ENCODE measurements around the gene GATD1.

Gene GATD1

DNA sequence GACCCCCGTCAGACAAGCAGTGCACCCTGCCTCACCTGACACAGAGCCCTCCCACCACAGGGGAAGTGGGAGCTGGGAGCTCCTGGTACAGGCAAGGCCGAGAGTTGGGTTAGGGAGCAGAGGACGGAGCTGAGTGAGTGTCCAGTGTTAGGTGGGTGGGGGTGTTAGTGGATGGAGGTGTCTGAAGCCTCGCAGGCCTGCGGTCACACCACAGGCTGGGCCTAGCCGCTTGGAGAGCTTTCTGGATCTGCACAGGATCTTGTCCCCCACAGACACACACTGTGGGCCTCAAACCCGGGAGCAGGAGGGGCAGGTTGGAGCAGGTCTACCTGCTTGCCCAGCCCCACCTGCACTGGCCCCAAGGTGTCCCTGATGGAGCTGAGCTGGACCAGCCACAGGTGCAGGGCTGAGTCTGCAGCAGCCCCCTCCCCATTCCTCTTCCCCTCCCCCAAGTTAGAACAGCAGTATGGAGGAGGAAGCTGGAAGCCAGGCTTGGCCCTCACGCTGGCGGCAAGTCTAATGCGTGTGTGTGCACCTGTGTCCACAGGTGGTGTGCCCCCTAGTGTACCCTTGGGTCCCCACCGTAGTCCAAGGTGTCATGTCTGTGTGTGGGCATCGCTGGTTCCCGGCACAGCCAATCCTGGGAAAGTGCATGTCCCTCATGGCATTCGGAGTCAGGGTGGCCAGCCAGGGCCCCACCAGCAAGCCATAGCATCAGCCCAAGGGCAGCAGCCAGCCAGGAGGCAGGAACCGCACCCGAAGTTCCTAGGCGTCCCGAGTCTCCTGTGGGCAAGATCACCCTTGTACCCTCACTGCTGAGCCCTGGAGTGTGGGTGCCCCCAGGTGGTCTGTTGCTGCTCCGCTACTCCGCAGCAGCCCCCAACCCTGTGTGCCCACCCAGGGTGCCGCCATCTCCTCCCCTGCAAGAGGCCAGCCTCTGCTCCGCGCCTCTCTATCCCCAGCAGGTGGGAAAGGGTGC lies 2.0 kb upstream of the GATD1 start:
- Histone ChIP-seq H3K9me3 (ENCODE audit: insufficient read depth, low read length) (no peaks in the 10 kb centered on the region), H2AFZ (ENCODE audit: low read depth, low read length) (no peak overlapping the region), H3K27me3 (ENCODE audit: low read depth, low read length) (no peaks in the 10 kb centered on the region), H3K27ac (ENCODE audit: low read length) (no peak overlapping the region), H3K79me2 (ENCODE audit: low read length) (peaks cover 42% of the 10 kb centered on the region), H3K4me3 (ENCODE audit: low read length) (no peak overlapping the region), H3K9ac (ENCODE audit: low read length) (no peak overlapping the region), H3K4me2 (ENCODE audit: low read length) (no peak overlapping the region), H4K20me1 (ENCODE audit: insufficient read depth, low read length) (peaks cover 17% of the 10 kb centered on the region), H3K36me3 (replicated peaks; ENCODE audit: low read depth, low read length) (peaks cover 6% of the 10 kb centered on the region), H3K4me1 (ENCODE audit: low read length) (peaks cover 13% of the 10 kb centered on the region)
- TF ChIP-seq EZH2phosphoT487 (IDR thresholded peaks at IDR 0.05; ENCODE audit: low read depth): no peak
- TF ChIP-seq, protein P1, sequence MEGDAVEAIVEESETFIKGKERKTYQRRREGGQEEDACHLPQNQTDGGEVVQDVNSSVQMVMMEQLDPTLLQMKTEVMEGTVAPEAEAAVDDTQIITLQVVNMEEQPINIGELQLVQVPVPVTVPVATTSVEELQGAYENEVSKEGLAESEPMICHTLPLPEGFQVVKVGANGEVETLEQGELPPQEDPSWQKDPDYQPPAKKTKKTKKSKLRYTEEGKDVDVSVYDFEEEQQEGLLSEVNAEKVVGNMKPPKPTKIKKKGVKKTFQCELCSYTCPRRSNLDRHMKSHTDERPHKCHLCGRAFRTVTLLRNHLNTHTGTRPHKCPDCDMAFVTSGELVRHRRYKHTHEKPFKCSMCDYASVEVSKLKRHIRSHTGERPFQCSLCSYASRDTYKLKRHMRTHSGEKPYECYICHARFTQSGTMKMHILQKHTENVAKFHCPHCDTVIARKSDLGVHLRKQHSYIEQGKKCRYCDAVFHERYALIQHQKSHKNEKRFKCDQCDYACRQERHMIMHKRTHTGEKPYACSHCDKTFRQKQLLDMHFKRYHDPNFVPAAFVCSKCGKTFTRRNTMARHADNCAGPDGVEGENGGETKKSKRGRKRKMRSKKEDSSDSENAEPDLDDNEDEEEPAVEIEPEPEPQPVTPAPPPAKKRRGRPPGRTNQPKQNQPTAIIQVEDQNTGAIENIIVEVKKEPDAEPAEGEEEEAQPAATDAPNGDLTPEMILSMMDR (IDR thresholded peaks at IDR 0.05; ENCODE audit: low read depth, low read length): peak; percentile 12; the same call in 1 of the 2 replicates

DNA sequence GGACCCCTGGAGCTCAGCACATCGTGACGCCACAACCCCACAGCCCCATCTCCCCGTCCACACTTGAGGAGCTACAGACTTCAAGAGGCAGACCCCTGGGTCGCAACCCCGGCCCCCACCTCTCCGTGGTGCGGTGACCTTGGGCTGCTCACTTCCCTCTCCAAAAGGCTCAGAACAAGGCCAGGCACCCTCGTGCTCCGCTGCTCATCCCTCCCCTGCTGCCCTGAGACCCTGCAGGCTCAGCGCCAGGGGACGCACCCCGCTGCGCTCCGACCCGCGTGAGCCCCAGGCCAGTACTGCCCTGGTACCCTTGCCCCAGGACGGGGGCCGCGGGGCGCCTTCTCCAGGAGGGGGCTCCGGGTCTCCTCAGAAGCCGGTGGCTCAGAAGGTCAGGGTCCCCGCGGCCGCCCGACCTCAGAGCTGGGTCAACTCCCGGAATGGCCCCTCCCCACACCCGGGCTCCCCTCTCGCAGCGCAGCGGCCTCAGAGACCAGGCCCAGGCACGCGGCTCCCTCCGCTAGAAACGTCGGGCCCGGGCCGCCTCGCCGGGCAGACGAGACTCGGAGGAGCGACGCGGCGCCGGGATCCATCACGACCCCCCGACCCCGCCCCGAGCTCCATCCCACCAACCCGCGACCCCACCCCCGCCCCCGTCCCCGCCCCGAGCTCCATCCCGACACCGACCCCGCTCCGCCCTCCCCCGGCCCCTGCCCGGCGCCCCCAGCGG lies 563 bp downstream of the GATD1 start:
- peak overlapping the region; percentile 47 for H3K27ac ChIP-seq (ENCODE audit: low read length)
- H2AFZ ChIP-seq (ENCODE audit: low read depth, low read length): no peak overlapping the region
- peak overlapping the region; percentile 97 for H3K4me2 ChIP-seq (ENCODE audit: low read length)
- no peak for TF ChIP-seq EZH2phosphoT487 (IDR thresholded peaks at IDR 0.05; ENCODE audit: low read depth)
- TF ChIP-seq, protein P1 (IDR thresholded peaks at IDR 0.05; ENCODE audit: low read depth, low read length): no peak
- no peaks in the 10 kb centered on the region for H3K27me3 ChIP-seq (ENCODE audit: low read depth, low read length)
- peaks cover 31% of the 10 kb centered on the region for H4K20me1 ChIP-seq (ENCODE audit: insufficient read depth, low read length)
- H3K36me3 ChIP-seq (replicated peaks; ENCODE audit: low read depth, low read length): peaks cover 13% of the 10 kb centered on the region
- no peaks in the 10 kb centered on the region for H3K9me3 ChIP-seq (ENCODE audit: insufficient read depth, low read length)
- peak overlapping the region; percentile 83 for H3K9ac ChIP-seq (ENCODE audit: low read length)
- peak overlapping the region; percentile 98 for H3K4me3 ChIP-seq (ENCODE audit: low read length)
- peaks cover 66% of the 10 kb centered on the region for H3K79me2 ChIP-seq (ENCODE audit: low read length)
- H3K4me1 ChIP-seq (ENCODE audit: low read length): peaks cover 13% of the 10 kb centered on the region

DNA sequence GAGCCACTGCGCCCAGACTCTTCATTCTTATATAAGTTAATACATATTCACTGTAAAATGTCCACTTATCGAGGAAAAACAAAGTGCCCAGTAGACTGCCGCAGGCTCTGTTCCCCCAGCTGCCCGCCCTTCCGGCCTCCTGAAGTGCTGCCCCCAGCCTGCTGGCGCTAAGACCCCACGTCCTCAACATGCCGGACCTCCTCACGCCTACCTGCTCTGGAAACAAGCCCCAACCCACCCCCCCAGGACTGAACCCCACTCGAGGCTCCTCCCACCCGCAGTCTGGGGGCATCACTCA lies 1.1 kb downstream of the GATD1 start:
- peak overlapping the region; percentile 97 for H3K4me2 ChIP-seq (ENCODE audit: low read length)
- peaks cover 13% of the 10 kb centered on the region for H3K4me1 ChIP-seq (ENCODE audit: low read length)
- H4K20me1 ChIP-seq (ENCODE audit: insufficient read depth, low read length): peaks cover 31% of the 10 kb centered on the region
- TF ChIP-seq, protein P1 (IDR thresholded peaks at IDR 0.05; ENCODE audit: low read depth, low read length): no peak
- TF ChIP-seq EZH2phosphoT487 (IDR thresholded peaks at IDR 0.05; ENCODE audit: low read depth): no peak
- H3K79me2 ChIP-seq (ENCODE audit: low read length): peaks cover 71% of the 10 kb centered on the region
- no peaks in the 10 kb centered on the region for H3K27me3 ChIP-seq (ENCODE audit: low read depth, low read length)
- peak overlapping the region; percentile 47 for H3K27ac ChIP-seq (ENCODE audit: low read length)
- peaks cover 18% of the 10 kb centered on the region for H3K36me3 ChIP-seq (replicated peaks; ENCODE audit: low read depth, low read length)
- peak overlapping the region; percentile 98 for H3K4me3 ChIP-seq (ENCODE audit: low read length)
- peak overlapping the region; percentile 83 for H3K9ac ChIP-seq (ENCODE audit: low read length)
- H3K9me3 ChIP-seq (ENCODE audit: insufficient read depth, low read length): no peaks in the 10 kb centered on the region
- H2AFZ ChIP-seq (ENCODE audit: low read depth, low read length): no peak overlapping the region
